Glomerular visceral epithelial cell (primary cell): ENCODE measurements around the gene KCNS3.

ENCODE experiments used
- DNase-seq: peaks from one replicate; pipeline ENCODE4 v3.0.0-alpha.2; 2016; ENCODE audit errors: extremely low spot score

Gene KCNS3, protein sequence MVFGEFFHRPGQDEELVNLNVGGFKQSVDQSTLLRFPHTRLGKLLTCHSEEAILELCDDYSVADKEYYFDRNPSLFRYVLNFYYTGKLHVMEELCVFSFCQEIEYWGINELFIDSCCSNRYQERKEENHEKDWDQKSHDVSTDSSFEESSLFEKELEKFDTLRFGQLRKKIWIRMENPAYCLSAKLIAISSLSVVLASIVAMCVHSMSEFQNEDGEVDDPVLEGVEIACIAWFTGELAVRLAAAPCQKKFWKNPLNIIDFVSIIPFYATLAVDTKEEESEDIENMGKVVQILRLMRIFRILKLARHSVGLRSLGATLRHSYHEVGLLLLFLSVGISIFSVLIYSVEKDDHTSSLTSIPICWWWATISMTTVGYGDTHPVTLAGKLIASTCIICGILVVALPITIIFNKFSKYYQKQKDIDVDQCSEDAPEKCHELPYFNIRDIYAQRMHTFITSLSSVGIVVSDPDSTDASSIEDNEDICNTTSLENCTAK

DNA sequence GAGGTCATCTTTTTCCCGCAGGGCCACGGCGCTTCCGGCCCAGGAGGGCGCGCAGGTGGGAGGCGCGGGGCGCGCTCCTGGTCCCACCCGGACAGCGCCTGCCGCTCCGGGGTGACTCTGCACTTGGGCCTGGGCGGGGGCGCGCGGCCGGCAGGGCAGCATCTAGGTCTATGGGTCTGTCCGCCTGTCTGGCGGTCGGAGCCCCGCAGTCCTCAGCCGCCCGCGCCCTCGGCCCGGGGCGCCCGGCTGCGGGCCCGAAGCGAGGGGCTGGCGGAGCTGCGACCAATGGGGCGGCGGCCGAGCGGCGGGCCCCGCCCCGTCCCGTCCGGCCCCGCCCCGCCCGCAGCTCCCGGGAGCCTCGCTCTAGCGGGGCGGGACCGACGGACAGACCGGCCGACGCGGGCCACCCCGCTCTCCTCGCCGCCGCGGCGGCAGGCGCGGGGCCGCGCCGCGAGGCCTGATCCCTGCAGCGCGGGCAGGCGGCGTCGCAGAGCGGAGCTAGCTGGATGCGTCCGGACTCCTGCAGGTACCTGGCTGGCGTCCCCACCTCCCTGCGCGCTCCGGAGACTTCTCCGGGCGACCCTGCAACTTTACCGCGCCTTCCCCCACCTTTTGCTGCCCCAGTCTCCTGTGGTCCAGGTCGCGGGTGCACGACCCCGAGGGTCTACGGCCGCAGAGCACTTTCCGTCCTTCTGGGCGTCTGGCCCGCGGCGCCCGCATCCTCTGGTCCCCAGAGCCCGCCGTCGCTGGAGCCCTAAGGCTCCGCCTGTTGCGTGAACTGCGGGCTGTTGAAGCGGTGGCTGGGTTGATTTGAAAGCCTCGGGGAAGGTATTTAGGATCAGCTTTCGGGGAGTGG is at the start of gene KCNS3:
TSS of gene KCNS3 (plus strand) at position 387 of the 856 bp plus-strand sequence. CDS start 52,342 bp downstream, outside the sequence.
- peak; percentile 69 for DNase-seq

DNA sequence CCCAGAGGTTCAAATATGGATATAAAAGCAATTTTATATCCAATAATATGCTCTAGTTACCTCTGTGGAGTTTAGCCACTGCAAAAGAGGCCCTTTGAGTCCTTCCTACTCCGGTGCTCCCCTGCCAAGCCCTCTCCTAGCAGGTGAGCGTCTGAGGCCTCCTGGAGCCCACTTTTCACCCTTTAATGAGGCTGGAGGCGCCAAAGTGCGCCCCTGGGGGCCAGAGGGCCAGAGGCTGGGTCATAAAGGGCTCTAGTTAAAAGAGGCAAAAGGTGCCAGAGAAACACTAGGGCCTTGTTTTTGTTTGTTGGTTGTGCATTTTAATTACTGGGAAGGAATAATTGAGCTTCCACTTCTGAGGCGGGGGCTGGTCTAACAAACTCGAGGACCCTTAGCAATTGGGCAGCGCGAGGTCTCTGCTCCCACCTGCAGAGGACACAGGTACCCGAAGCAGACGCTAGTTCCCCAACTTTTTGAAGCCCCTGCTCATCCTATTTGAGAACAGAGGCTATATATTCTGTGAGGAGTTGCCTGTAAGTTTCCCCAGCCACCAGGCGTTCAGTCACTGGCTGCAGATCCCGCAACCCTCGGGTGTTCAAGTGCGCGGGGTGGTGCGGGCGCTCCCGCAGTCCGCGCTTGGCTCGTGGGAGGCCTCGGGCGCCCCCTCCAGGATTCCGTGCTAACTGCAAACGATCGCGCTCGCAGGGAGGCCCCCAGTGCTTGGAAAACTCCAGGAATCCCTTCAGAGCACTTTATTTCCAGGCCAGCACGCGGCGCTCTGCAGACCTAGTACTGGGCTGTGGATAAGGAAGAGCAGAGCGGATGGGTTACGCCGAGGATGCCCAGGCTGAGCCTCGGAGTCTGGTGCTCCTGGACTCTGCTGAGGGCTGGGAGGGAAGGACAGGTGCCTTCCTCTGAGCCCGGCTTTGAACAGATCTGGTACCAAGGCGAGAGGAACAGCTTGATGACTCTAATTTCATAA is 48.1 kb upstream of the KCNS3 start:
- DNase-seq, result peak; percentile 79

DNA sequence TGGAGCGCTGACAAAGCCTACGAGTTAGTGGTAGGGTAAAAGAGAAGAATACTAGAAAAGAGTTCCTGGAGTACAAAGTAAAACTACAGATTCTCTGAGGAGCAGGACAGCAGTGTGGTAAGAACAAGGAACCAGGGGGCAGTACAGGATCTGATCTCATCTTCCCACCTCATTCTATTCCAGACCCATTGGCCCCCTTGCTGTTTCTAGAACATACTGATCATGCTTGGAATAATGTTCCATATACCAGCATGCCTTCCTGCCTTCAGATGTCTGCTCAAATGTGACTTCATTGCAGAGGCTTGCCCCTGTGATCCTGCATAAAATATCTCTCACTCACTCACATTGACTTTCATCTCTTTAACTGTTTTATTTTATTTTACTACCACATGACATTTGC is 43.0 kb upstream of the KCNS3 start:
- no peak for DNase-seq

DNA sequence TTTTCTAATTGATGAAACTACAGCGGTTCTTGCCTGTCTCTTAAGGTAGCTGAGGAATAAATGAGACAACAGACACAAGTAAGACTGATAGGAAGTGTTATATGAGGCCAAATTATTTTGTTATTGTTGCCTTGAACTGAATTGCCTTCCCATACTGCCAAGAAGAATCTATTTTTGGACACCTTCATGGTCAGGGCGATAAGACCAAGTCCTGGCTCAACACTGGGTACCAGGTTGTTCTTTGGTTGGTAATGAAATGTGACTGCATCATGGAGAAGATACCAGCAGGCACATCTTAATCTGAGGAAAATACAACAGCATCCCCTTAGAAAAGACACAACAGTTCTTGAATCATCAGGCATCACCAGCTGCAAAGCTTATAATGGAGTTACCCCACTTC is 38.5 kb upstream of the KCNS3 start:
- no peak for DNase-seq

DNA sequence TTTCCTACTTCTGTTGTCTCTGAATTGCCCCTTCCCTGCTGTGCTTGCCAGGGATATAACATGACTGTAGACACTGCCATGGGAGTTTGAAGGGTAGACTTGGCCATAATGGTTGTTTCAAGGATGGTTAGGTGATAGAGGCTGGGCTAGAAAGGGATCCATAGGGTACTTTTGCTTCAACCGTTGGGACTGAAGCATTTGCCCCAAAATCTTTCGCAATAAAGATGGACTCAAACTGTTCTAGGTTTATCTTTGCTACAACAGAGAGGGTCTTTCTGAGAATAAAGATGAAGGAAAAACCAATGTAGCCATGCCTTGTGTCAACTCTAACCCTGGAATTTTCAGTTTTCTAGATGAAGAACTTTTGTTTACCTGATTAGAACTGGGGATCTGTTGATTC is 35.0 kb upstream of the KCNS3 start:
- DNase-seq, result no peak

DNA sequence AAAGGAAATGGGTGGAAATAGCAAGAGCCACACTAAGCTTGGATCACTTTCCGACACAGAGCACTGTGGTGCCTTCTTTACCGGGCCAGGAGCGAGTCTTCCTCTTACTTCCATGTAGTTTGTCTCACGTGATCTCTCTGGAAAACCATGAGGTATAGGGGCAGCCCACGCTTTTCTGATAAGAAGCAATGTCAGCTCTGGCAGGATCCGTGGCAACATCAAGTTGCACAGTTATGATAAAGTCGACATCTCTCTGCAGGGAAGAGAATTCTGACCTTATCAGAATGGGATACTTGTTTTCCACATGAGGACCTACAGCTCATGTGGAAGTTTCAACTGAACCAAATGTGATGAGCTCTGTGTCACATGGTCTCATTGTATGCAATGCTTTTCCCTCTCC is 32.7 kb upstream of the KCNS3 start:
- no peak for DNase-seq

DNA sequence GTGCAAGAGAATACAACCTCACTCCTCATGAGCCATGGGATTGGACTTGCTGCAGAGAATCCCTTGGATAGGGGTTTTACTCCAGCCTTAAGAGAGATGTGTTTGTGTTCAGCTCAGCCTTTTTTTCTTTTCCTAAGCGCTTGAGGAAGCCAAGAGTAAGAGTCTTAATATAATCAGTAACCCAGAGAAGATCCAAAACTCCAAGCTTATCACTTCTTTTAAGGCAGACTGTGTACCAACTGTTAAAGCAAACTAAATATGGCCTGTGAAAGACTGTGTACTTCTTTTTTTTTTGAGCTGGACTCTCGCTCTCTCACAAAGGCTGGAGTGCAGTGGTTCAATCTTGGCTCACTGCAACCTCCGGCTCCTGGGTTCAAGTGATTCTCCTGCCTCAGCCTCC is 31.8 kb upstream of the KCNS3 start:
- DNase-seq, result no peak

DNA sequence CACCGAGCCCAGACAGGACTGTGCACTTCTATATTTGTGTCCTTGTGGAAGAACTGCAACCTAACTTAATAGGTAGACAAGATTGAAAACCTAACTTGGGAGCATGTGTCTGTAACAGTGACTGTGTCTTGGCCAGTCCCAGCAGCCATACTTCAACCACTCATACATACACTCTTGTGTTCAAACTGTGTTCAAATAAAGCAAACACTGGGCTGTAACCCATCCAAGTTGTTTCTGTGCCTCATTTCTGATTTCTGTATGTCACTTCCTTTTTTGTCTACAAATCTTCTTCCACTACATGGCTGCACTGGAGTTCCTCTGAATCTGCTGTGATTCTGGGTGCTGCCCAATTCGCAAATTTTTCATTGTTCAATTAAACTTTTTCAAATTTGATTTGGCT is 31.2 kb upstream of the KCNS3 start:
- DNase-seq, result no peak

DNA sequence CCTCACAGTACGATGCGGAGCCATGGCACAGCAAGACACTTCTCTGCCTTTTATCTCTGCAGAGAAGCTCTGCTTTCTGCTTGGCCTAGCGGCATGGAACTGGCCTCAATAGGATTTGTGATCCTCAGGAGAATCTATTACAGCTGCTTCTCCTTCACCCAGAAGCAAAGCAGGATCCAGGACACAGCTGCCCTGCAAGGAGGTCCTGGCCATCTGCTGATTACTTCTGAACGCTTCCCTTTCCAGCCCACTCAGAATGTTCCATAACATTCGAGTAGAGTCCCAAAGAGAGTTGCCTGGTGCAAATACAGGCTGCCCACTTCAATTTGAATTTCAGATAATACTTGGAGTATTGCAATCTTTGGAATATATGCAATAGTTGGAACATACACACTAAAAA is 29.2 kb upstream of the KCNS3 start:
- DNase-seq, result no peak

DNA sequence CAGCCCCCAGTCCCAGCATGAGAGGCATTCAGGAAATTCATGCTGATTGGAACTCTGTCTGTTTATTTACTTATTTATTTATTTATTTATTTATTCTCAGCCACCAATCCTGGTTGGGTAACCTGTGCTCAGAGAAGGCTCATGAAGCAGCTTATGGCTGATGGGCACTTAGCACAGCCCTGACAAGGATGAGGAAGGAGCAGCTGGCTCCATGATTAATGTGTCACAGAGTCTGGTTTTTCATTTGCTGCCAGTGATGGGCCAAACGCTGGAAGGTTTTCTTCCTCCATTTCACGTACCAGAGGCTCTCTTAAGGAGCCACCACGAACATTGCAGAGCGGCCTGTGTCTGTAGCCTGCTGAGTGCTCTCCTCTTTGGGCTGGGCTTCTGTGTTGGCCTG is 28.3 kb upstream of the KCNS3 start:
- DNase-seq, result no peak

DNA sequence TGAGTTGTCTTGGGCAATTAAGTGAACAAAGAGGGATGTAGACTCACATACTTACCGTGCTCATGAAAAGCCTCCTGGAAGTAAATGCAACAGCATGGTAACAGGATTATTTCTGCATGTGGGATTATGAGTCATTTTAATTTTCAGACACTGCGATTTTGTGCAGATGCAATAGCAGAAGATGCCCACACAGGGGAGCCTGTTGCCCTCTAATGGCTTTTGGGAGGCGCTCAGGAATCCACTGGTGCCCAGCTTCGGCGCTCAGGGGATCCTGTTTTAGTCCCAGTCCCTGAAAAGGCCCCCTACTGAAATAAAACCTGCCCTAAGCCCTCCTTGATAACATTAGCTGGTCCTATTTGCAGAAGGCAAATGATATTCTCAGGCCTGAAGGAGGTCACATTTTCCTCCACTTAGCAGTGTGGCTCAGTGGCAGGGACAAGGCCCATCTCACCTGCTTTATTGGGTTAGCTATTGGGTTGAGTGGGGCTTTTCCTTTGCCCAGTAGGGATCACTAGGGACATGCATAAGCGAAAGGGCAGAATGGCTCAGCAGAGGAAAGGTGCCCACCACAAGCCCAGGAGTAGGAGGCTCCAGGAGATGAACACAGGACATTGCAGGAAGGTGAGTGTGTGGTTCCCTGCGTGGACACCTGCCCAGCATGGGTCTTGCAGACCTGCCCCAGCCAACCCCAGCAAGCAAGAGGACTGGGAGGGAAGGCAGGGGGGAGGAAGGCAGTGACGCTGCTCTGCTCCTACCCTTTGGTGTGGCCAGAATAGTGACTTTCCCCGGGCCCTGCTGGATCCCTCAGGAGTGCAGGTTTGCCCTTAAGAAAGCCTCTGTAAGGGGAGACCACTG is 26.5 kb upstream of the KCNS3 start:
- peak; percentile 69 for DNase-seq

DNA sequence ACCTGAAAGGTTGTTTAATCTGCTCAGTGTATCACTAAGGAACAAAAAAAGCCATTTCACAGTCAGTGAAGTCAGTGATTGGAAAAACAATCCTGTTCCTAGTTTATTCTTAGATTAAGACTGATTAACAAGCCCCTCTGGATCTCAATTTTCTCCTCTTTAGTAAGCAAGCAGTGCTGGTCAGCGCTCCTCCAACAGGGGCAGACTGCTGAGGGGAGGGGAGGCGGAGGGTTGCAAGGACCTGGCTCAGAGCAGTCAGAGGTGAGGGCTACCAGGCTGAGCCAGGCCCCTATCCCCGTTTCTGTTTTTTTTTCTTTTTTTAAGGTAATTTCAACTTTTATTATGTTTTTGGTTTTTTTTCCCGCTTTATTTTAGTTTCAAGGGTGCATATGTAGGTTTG is 24.7 kb upstream of the KCNS3 start:
- no peak for DNase-seq

DNA sequence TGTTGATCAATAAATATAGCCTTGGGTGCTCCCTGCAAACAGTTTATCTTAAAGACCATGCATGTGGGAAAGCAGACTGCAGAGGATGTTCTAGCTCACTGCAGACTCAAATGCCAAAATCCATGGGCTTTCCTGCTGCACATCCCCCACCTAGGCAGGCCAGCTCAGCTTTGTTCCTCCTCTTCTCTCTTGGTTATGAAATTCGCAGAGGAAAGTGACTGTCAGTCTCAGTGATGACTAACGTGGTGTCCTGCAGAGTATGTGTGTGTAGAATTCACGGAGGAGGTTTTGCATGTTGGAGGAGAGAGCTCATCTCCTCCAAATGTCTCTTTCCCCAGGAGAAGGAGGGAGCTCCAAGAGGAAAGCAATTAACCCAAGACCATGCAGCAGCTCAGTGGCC is 21.4 kb upstream of the KCNS3 start:
- DNase-seq, result peak; percentile 40

DNA sequence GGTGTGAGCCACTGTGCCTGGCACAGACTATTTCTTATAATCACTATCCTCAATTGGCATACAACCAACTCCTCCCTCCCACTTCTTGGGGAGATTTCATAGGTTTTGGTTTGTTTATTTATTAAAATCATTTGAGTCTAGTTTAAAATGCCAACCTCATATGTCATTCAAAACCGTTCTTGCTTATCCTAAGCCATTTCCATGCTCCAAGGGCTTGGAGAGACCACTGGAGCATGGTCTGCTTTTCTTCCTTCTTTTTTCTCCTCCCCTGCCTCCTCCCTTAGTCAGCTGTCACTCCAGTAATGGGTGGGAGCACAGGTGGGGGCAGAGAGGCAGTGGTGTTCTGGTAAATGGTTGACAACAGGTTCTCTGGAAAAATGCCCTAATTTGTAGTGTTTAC is 20.4 kb upstream of the KCNS3 start:
- DNase-seq, result no peak

DNA sequence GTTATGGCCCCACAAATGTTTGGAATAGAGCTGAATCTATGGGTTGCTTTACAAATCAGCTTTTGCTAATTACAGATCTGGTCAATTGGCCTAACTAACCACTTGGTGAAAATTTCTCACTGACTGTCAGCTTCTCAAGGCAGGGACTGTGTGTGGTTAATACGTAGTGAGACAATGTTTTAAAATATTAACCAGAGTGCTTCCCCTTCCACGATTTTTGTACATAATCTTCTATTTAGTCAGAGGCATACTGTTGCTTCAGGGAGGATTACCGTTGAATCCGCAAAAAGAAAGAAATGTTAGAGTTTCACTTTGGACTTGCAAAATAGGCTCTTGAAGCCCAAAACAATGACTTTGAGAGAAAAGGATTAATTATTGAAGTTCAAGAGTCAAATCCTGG is 14.9 kb upstream of the KCNS3 start:
- DNase-seq, result peak; percentile 36

DNA sequence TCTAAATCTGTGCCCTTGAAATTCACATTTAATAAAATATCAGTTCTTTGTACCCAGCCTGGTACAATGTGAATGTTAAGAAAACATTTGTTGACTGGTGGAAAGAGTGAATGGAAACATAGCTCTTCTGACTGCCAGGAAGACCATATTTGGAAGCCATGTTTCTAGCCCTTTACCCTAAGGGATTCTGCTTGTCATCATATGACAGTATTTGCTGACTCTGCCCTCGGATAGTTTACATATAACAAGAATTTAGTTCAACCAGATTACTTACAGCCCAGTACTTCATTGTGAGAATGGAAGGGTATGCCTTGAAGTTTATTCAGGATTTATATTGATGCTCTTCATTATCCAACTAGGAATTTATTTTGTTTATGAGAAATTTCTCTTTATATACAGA is 13.8 kb upstream of the KCNS3 start:
- no peak for DNase-seq

DNA sequence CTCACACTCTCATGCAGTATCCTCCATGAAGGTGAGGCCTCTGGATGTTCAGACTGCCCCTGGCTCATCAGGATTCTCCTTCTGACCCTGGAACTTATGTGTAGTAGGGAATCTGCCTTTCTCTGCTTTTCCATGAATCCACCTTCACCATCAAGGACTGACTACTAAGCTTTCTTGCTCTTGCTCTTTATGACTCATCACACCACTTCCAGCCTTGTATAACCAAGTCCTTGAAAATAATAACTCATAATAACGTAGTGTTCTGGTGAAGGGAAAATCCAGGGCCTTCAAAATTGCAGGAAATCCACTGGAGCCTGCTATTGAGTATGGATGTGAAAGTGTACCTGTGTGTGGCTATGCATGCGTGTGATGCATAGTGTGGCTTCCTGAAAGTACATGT is 11.3 kb upstream of the KCNS3 start:
- no peak for DNase-seq

DNA sequence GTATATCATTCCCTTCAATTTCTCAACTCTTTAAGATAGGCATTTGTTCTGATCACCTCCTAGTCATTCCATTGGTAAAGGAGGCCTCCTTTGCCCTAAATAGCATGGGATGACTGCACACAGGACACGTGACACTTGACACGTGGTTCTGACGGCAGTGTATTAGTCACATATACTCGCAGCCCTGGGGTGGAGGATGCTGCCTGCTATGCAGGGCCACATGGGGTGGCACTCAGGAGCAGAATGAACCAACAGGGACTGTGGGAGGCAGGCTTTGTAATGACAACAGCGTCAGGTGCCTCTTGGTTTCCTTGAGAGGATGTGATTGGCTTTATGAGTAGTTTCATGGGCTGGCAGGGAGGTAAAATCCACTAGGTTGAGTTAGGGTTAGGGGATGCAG is 9.3 kb upstream of the KCNS3 start:
- DNase-seq, result peak; percentile 29

DNA sequence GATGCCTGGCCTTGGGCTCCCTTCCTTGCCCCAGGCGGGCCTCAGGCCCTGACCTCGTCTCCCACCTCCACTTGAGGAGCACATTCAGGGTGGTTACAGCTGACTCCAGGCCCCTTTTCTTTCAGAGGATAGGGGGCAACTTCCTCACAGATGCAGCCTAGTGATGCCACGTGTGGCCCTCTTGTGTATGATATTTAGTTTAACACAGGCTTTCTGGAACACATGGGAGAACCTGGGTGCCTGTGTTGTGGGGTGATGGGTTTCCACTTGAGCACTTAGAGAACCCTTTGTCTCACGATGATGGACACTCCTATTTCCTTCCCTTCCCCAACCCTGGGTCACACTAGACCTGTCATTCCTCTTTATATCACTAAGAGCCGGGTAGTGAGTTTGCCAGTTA is 6.8 kb upstream of the KCNS3 start:
- no peak for DNase-seq

DNA sequence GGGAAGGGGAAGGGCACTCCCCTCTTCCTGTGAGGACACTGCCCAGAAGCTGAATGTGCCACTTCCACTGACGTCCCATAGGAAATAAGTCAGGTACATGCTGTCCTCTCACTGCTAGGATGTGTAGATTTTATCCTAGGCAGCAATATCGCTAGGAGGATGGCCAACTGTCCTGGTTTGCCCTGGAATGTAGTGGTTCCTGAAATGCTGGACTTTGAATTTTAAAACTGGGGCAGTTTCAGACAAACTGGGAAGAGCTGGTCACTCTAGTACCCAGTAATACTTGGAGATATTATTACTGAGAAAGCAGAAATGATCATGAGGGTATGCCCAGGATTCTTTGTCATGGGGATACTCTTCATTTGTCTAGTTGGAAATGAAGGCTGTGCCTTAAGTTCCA is 5.4 kb upstream of the KCNS3 start:
- no peak for DNase-seq

DNA sequence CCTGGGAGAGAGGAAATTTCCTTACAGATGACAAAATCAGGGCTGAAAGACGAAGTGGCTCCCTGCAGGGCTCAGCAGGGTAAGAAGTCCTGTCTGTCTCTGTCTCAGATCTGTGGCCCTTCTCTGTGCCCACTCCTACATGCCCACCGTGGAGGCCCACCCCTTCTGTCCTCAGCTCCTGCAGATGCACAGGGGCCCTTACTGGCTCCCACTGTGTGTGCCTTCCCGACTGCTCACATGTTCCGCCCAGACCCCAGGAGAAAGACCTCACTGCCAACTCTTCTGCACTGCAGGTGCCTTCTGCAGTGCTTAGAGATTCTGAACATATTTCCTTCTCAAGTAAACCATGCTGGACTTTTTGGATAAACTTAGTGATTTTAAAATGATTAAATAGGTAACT is 1.9 kb upstream of the KCNS3 start:
- DNase-seq, result no peak
